OCI-LY1 (cell line): Measurements from ENCODE around the gene ABTB2.

Source experiments
- CTCF ChIP-seq: fragments of 200-600 bp; sonication (generic), shearing (Covaris generic); IDR thresholded peaks from 2 replicates; pipeline ENCODE4 v1.5.1; 2017; ENCODE audit warnings: mild to moderate bottlenecking, antibody characterized with exemption, low read length, moderate library complexity, mixed read lengths
- EZH2 ChIP-seq: fragments of 200-600 bp; sonication (generic), shearing (Covaris generic); IDR thresholded peaks from 2 replicates; pipeline ENCODE4 v1.8.0; 2017; ENCODE audit warnings: borderline replicate concordance, mixed run types, mild to moderate bottlenecking, antibody characterized with exemption, low read length, moderate library complexity, mixed read lengths

GRCh38 chr11:34161812-34162492 lies 195.9 kb downstream of the ABTB2 start:
- TF ChIP-seq EZH2 (no peak), CTCF (no peak)
